SK-N-SH treated with all-trans-retinoic acid at 6 μM for 48 hours (cell line): Measurements from ENCODE around the gene DPP8.
"Not testable (repeated sequence)": the region's sequence is repeated elsewhere in the genome, so short reads cannot be mapped to it uniquely, and the experiment has no call there.

Experiments
- ATAC-seq: fragments of 200-7000 bp; cut with Tn5 transposase; 3 replicates; pipeline ENCODE4 v1.9.1; 2020; ENCODE audit warnings: mild to moderate bottlenecking, moderate library complexity
- ARNTL ChIP-seq: fragments of 450-650 bp; formaldehyde crosslinking; IDR thresholded peaks from 2 replicates; pipeline ENCODE4 v1.5.0; 2020; ENCODE audit warnings: low read depth, mild to moderate bottlenecking, moderate library complexity, borderline replicate concordance
- BACH2 ChIP-seq: fragments of 250-450 bp; sonication (Bioruptor Pico); IDR thresholded peaks from 2 replicates; pipeline ENCODE4 v1.9.0; 2021; ENCODE audit warnings: mild to moderate bottlenecking, borderline replicate concordance
- CREB5 ChIP-seq: fragments of 250-450 bp; sonication (Bioruptor Pico); IDR thresholded peaks from 2 replicates; pipeline ENCODE4 v1.5.1; 2020; ENCODE audit warnings: low read depth, mild to moderate bottlenecking, moderate library complexity
- CSDC2 ChIP-seq: fragments of 250-450 bp; sonication (Bioruptor Pico); IDR thresholded peaks from 2 replicates; pipeline ENCODE4 v1.5.0; 2020; ENCODE audit warnings: mild to moderate bottlenecking, moderate library complexity
- CSRNP3 ChIP-seq: fragments of 250-450 bp; sonication (Bioruptor Pico); IDR thresholded peaks from 2 replicates; pipeline ENCODE4 v1.5.1; 2021; ENCODE audit warnings: mild to moderate bottlenecking, moderate library complexity
- ESRRG ChIP-seq: fragments of 250-450 bp; sonication (Bioruptor Pico); IDR thresholded peaks from 2 replicates; pipeline ENCODE4 v1.6.1; 2021; ENCODE audit warnings: mild to moderate bottlenecking
- GLIS3 ChIP-seq: fragments of 250-450 bp; sonication (Bioruptor Pico); IDR thresholded peaks from 2 replicates; pipeline ENCODE4 v1.5.0; 2020; ENCODE audit warnings: mild to moderate bottlenecking, moderate library complexity
- ISL1 ChIP-seq: fragments of 250-450 bp; sonication (Bioruptor Pico); IDR thresholded peaks from 2 replicates; pipeline ENCODE4 v2.1.2; 2022; ENCODE audit warnings: mild to moderate bottlenecking, moderate library complexity
- OSR1 ChIP-seq: fragments of 250-450 bp; sonication (Bioruptor Pico); IDR thresholded peaks from 2 replicates; pipeline ENCODE4 v1.8.0; 2022; ENCODE audit warnings: moderate library complexity, mild to moderate bottlenecking, inconsistent platforms
- PATZ1 ChIP-seq: fragments of 250-450 bp; sonication (Bioruptor Pico); IDR thresholded peaks from 2 replicates; pipeline ENCODE4 v1.8.0; 2020; ENCODE audit warnings: mild to moderate bottlenecking, moderate library complexity, borderline replicate concordance
- POU6F1 ChIP-seq: fragments of 250-450 bp; sonication (Bioruptor Pico); IDR thresholded peaks from 2 replicates; pipeline ENCODE4 v1.8.0; 2021; ENCODE audit warnings: low read depth, mild to moderate bottlenecking, moderate library complexity, borderline replicate concordance
- PPARA ChIP-seq: fragments of 250-450 bp; sonication (Bioruptor Pico); IDR thresholded peaks from 2 replicates; pipeline ENCODE4 v1.5.0; 2020; ENCODE audit warnings: mild to moderate bottlenecking, borderline replicate concordance
- SNAI2 ChIP-seq: fragments of 250-450 bp; sonication (Bioruptor Pico); IDR thresholded peaks from 2 replicates; pipeline ENCODE4 v1.5.0; 2020; ENCODE audit warnings: mild to moderate bottlenecking, moderate library complexity
- TCF4 ChIP-seq: fragments of 250-450 bp; sonication (Bioruptor Pico); IDR thresholded peaks from 2 replicates; pipeline ENCODE4 v1.8.0; 2021; ENCODE audit warnings: mild to moderate bottlenecking, moderate library complexity, borderline replicate concordance
- TOX ChIP-seq: fragments of 250-450 bp; sonication (Bioruptor Pico); IDR thresholded peaks from 2 replicates; pipeline ENCODE4 v1.8.0; 2021; ENCODE audit warnings: mild to moderate bottlenecking, moderate library complexity, borderline replicate concordance
- TSHZ2 ChIP-seq: fragments of 250-450 bp; sonication (Bioruptor Pico); IDR thresholded peaks from 2 replicates; pipeline ENCODE4 v1.5.0; 2020; ENCODE audit warnings: mild to moderate bottlenecking, moderate library complexity
- ZFP3 ChIP-seq: fragments of 250-450 bp; sonication (Bioruptor Pico); IDR thresholded peaks from 2 replicates; pipeline ENCODE4 v1.5.0; 2020; ENCODE audit warnings: mild to moderate bottlenecking, moderate library complexity
- ZNF565 ChIP-seq: fragments of 450-650 bp; formaldehyde crosslinking; conservative IDR thresholded peaks from 2 replicates; pipeline ENCODE4 v1.5.0; 2020; ENCODE audit warnings: low read depth, mild to moderate bottlenecking, moderate library complexity
- ZNF70 ChIP-seq: fragments of 450-650 bp; formaldehyde crosslinking; IDR thresholded peaks from 2 replicates; pipeline ENCODE4 v1.5.0; 2020; ENCODE audit warnings: mild to moderate bottlenecking, moderate library complexity
- ZNF8 ChIP-seq: fragments of 450-650 bp; formaldehyde crosslinking; IDR thresholded peaks from 2 replicates; pipeline ENCODE4 v1.5.0; 2020; ENCODE audit warnings: mild to moderate bottlenecking, moderate library complexity

DPP8 gene

GRCh38 chr15:65399001-65399706 lies 118.3 kb downstream of the DPP8 start:
- ATAC-seq, result no peak
- TF ChIP-seq ZFP3 (CRISPR knock-in tag) (no peak), ZNF70 (CRISPR knock-in tag) (no peak), TOX (no peak), GLIS3 (CRISPR knock-in tag) (no peak), PATZ1 (CRISPR knock-in tag) (no peak)

- not testable (repeated sequence) for ATAC-seq
Observed at GRCh38 chr15:65398486-65398885, 119.0 kb downstream of the DPP8 start.

- TF ChIP-seq TCF4 (CRISPR knock-in tag) (no peak), CSRNP3 (CRISPR knock-in tag) (no peak), ESRRG (no peak), OSR1 (CRISPR knock-in tag) (no peak), BACH2 (CRISPR knock-in tag) (no peak), GLIS3 (CRISPR knock-in tag) (no peak), ISL1 (no peak), TOX (no peak), CSDC2 (no peak), ZNF565 (CRISPR knock-in tag) (no peak), CREB5 (CRISPR knock-in tag) (no peak), TSHZ2 (CRISPR knock-in tag) (no peak), PPARA (no peak), ZNF8 (no peak), SNAI2 (CRISPR knock-in tag) (no peak), POU6F1 (CRISPR knock-in tag) (no peak), ARNTL (CRISPR knock-in tag) (no peak)
- no peak for ATAC-seq
Observed at GRCh38 chr15:65396965-65397317, 120.5 kb downstream of the DPP8 start.
